OCI-LY3 (cell line): ENCODE measurements around the gene CLDN9.

ENCODE experiments used
- EZH2phosphoT487 ChIP-seq: fragments of 200-600 bp; shearing (Covaris generic); IDR thresholded peaks from 2 replicates; pipeline ENCODE4 v1.6.1; 2018; ENCODE audit warnings: antibody characterized with exemption, mixed run types, low read depth
- TF ChIP-seq, protein P1 (sequence below): fragments of 200-600, 300-600 bp; sonication (generic); IDR thresholded peaks from 2 replicates; pipeline ENCODE4 v1.5.1; 2014; ENCODE audit warnings: antibody characterized with exemption, low read length, low read depth

DNA sequence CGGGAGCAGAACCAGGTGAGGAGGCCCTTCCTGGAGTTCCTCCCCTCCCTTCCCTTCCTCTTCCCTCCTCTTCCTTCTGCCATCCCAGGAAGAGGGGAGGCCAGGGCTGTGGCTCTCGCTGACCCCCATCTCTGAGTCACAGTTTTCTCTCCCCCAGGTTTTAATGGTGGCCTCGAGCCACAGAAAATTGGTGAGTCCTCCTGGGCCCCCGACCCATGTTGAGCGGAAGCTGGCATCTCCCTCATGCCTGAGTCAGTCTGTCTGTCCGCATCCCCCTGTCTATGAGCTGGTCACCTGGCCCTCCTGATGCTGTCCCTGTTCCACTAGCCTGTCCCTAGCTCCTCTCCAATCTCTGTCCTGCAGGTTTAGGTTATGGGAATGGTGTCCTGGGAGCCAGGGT lies 12.8 kb upstream of the CLDN9 start:
- TF ChIP-seq, protein P1, sequence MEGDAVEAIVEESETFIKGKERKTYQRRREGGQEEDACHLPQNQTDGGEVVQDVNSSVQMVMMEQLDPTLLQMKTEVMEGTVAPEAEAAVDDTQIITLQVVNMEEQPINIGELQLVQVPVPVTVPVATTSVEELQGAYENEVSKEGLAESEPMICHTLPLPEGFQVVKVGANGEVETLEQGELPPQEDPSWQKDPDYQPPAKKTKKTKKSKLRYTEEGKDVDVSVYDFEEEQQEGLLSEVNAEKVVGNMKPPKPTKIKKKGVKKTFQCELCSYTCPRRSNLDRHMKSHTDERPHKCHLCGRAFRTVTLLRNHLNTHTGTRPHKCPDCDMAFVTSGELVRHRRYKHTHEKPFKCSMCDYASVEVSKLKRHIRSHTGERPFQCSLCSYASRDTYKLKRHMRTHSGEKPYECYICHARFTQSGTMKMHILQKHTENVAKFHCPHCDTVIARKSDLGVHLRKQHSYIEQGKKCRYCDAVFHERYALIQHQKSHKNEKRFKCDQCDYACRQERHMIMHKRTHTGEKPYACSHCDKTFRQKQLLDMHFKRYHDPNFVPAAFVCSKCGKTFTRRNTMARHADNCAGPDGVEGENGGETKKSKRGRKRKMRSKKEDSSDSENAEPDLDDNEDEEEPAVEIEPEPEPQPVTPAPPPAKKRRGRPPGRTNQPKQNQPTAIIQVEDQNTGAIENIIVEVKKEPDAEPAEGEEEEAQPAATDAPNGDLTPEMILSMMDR: no peak
- TF ChIP-seq EZH2phosphoT487: no peak
